IMR-90 (cell line): ENCODE data around the gene NKX6-1. TPM values are rescaled to one million over a fixed set of nuclear protein-coding genes. Genes with fewer than 3 reads are reported as not detected.

ENCODE experiments used
- ATAC-seq: fragments of 200-7000 bp; cut with Tn5 transposase; 2 replicates; pipeline ENCODE4 v1.9.1; 2020; ENCODE audit warnings: low read depth, mild to moderate bottlenecking, moderate library complexity
- BruUV-seq: library from RNA; stranded (reverse); fragments of 400-500 nt; replicated peaks from 2 replicates; lab custom pipeline; 2021; lab: Mats Ljungman, UMichigan
- CTCF ChIA-PET: fragments of 300-600 bp; formaldehyde crosslinking; extraction: SDS; loops from one replicate; lab custom pipeline; 2021; ENCODE audit warnings: antibody characterized with exemption; lab: Yijun Ruan, JAX
- POLR2A ChIA-PET: fragments of 300-600 bp; sonication (Branson Sonifier 250); formaldehyde crosslinking; loops from one replicate; lab custom pipeline; 2022; ENCODE audit warnings: antibody characterized with exemption; ENCODE audit not compliant: unreplicated experiment; lab: Charles Lee
- DNase-seq: peaks from one replicate; pipeline ENCODE4 v3.0.0; 2013
- H2AFZ ChIP-seq: replicated peaks from 2 replicates; pipeline ENCODE3; 2013; ENCODE audit warnings: low read length, mild to moderate bottlenecking; ENCODE audit not compliant: poor library complexity
- H2AK5ac ChIP-seq: 2 replicates; pipeline ENCODE4 v1.6.1; 2013; ENCODE audit warnings: low read depth, low read length, inconsistent platforms
- H2AK9ac ChIP-seq: replicated peaks from 2 replicates; pipeline ENCODE3; 2013; ENCODE audit warnings: mild to moderate bottlenecking, low read depth, low read length, moderate library complexity; ENCODE audit not compliant: poor library complexity
- H2BK120ac ChIP-seq: 2 replicates; pipeline ENCODE4 v1.6.1; 2013; ENCODE audit warnings: low read depth, low read length, inconsistent platforms
- H2BK15ac ChIP-seq: 3 replicates; pipeline ENCODE4 v1.6.1; 2013; ENCODE audit warnings: low read depth, low read length, inconsistent platforms
- H2BK20ac ChIP-seq: 2 replicates; pipeline ENCODE4 v1.6.1; 2013; ENCODE audit warnings: low read depth, mild to moderate bottlenecking, inconsistent platforms, low read length, moderate library complexity
- H2BK5ac ChIP-seq: 2 replicates; pipeline ENCODE4 v1.6.1; 2013; ENCODE audit warnings: mild to moderate bottlenecking, low read depth, low read length, inconsistent platforms; ENCODE audit not compliant: poor library complexity, severe bottlenecking
- H3K14ac ChIP-seq: replicated peaks from 2 replicates; pipeline ENCODE4 v1.6.1; 2013; ENCODE audit warnings: low read depth, low read length, inconsistent platforms
- H3K18ac ChIP-seq: 2 replicates; pipeline ENCODE4 v1.6.1; 2013; ENCODE audit warnings: low read depth, low read length, control low read depth
- H3K23ac ChIP-seq: 2 replicates; pipeline ENCODE4 v1.6.1; 2013; ENCODE audit warnings: low read depth, low read length, inconsistent platforms
- H3K27ac ChIP-seq: 2 replicates; pipeline ENCODE4 v1.5.1; 2013; ENCODE audit warnings: mild to moderate bottlenecking, control low read depth, low read length; ENCODE audit not compliant: insufficient read depth
- H3K27me3 ChIP-seq: 2 replicates; pipeline ENCODE4 v1.6.1; 2013; ENCODE audit warnings: low read length; ENCODE audit not compliant: control insufficient read depth, insufficient read depth
- H3K36me3 ChIP-seq: 2 replicates; pipeline ENCODE4 v1.6.1; 2013; ENCODE audit warnings: low read length, mixed read lengths; ENCODE audit not compliant: control insufficient read depth, insufficient read depth
- H3K4ac ChIP-seq: 2 replicates; pipeline ENCODE4 v1.6.1; 2013; ENCODE audit warnings: low read depth, low read length, inconsistent platforms
- H3K4me1 ChIP-seq: 2 replicates; pipeline ENCODE4 v1.6.1; 2013; ENCODE audit warnings: low read length, mixed read lengths; ENCODE audit not compliant: control insufficient read depth, insufficient read depth
- H3K4me2 ChIP-seq: 2 replicates; pipeline ENCODE4 v1.6.1; 2013; ENCODE audit warnings: low read depth, mild to moderate bottlenecking, control low read depth, low read length, moderate library complexity
- H3K4me3 ChIP-seq: 2 replicates; pipeline ENCODE4 v1.5.1; 2013; ENCODE audit warnings: low read depth, mild to moderate bottlenecking, control low read depth, low read length, moderate library complexity; ENCODE audit not compliant: insufficient read depth
- H3K56ac ChIP-seq: 2 replicates; pipeline ENCODE4 v1.6.1; 2013; ENCODE audit warnings: low read length, inconsistent platforms; ENCODE audit not compliant: insufficient read depth; ENCODE audit errors: extremely low read depth
- H3K79me1 ChIP-seq, 2 experiments: 2 replicates each; pipeline ENCODE4 v1.6.1; 2013; ENCODE audit warnings: low read length in 2 of 2, inconsistent platforms in 1 of 2, low read depth in 1 of 2
- H3K9ac ChIP-seq: 2 replicates; pipeline ENCODE4 v1.6.1; 2013; ENCODE audit warnings: low read depth, low read length, control low read depth
- H3K9me1 ChIP-seq: 2 replicates; pipeline ENCODE4 v1.6.1; 2013; ENCODE audit warnings: low read length, inconsistent platforms; ENCODE audit not compliant: insufficient read depth
- H3K9me3 ChIP-seq: 2 replicates; pipeline ENCODE4 v1.6.1; 2013; ENCODE audit warnings: low read length; ENCODE audit not compliant: control insufficient read depth, insufficient read depth
- H4K20me1 ChIP-seq: 2 replicates; pipeline ENCODE4 v1.6.1; 2013; ENCODE audit warnings: low read length, inconsistent platforms; ENCODE audit not compliant: insufficient read depth
- H4K5ac ChIP-seq: 2 replicates; pipeline ENCODE4 v1.6.1; 2013; ENCODE audit warnings: mild to moderate bottlenecking, low read depth, low read length, control low read depth
- H4K8ac ChIP-seq, 2 experiments: 2 replicates each; pipeline ENCODE4 v1.6.1; 2013; ENCODE audit warnings: low read depth in 2 of 2, low read length in 2 of 2, control low read depth in 1 of 2, inconsistent platforms in 1 of 2
- H4K91ac ChIP-seq: 2 replicates; pipeline ENCODE4 v1.6.1; 2013; ENCODE audit warnings: low read depth, low read length, inconsistent platforms; ENCODE audit not compliant: insufficient read depth
- BHLHE40 ChIP-seq: fragments of 150-350 bp; IDR thresholded peaks from 2 replicates; pipeline ENCODE4 v1.6.1; 2016; ENCODE audit warnings: mild to moderate bottlenecking, low read depth, low read length
- CEBPB ChIP-seq: IDR thresholded peaks from 2 replicates; pipeline ENCODE4 v1.6.1; 2012; ENCODE audit warnings: low read depth, low read length, improper control_type of control experiment
- CHD1 ChIP-seq: IDR thresholded peaks from 2 replicates; pipeline ENCODE4 v1.6.1; 2012; ENCODE audit warnings: low read depth, low read length, improper control_type of control experiment
- CTCF ChIP-seq: conservative IDR thresholded peaks from 2 replicates; pipeline ENCODE4 v1.5.1; 2012; ENCODE audit warnings: mild to moderate bottlenecking, low read depth, low read length, improper control_type of control experiment
- ELK1 ChIP-seq: fragments of 150-350 bp; IDR thresholded peaks from 2 replicates; pipeline ENCODE4 v1.6.1; 2016; ENCODE audit warnings: low read depth, mild to moderate bottlenecking, low read length, moderate library complexity, borderline replicate concordance
- FOS ChIP-seq: fragments of 150-350 bp; IDR thresholded peaks from 2 replicates; pipeline ENCODE4 v1.6.1; 2016; ENCODE audit warnings: low read depth, low read length
- MAFK ChIP-seq: IDR thresholded peaks from 2 replicates; pipeline ENCODE4 v1.6.1; 2012; ENCODE audit warnings: low read depth, low read length, improper control_type of control experiment
- MAZ ChIP-seq: IDR thresholded peaks from 2 replicates; pipeline ENCODE4 v1.6.1; 2012; ENCODE audit warnings: low read depth, mild to moderate bottlenecking, low read length, improper control_type of control experiment, moderate library complexity, borderline replicate concordance
- MXI1 ChIP-seq: IDR thresholded peaks from 2 replicates; pipeline ENCODE4 v1.6.1; 2012; ENCODE audit warnings: low read depth, mild to moderate bottlenecking, low read length, moderate library complexity, borderline replicate concordance
- NFE2L2 ChIP-seq: fragments of 150-350 bp; IDR thresholded peaks from 2 replicates; pipeline ENCODE4 v1.6.1; 2016; ENCODE audit warnings: low read depth, mild to moderate bottlenecking, low read length
- POLR2A ChIP-seq: IDR thresholded peaks from 2 replicates; pipeline ENCODE4 v1.6.1; 2012; ENCODE audit warnings: mild to moderate bottlenecking, low read depth, low read length
- RAD21 ChIP-seq: IDR thresholded peaks from 2 replicates; pipeline ENCODE4 v1.6.1; 2012; ENCODE audit warnings: low read length, improper control_type of control experiment
- RCOR1 ChIP-seq: IDR thresholded peaks from 2 replicates; pipeline ENCODE4 v1.6.1; 2012; ENCODE audit warnings: mild to moderate bottlenecking, low read length, improper control_type of control experiment; ENCODE audit not compliant: insufficient replicate concordance
- RFX5 ChIP-seq: IDR thresholded peaks from 2 replicates; pipeline ENCODE4 v1.8.0; 2012; ENCODE audit warnings: low read depth, mild to moderate bottlenecking, low read length, moderate library complexity
- SMC3 ChIP-seq: fragments of 150-350 bp; IDR thresholded peaks from 2 replicates; pipeline ENCODE4 v1.6.1; 2016; ENCODE audit warnings: low read depth, mild to moderate bottlenecking, antibody characterized with exemption, low read length, moderate library complexity
- USF2 ChIP-seq: fragments of 150-350 bp; IDR thresholded peaks from 2 replicates; pipeline ENCODE4 v1.6.1; 2017; ENCODE audit warnings: mild to moderate bottlenecking, antibody characterized with exemption, low read length, low read depth
- WGBS, 2 experiments: methylation state at CpG; one replicate each; pipeline versions ENCODE4 v1.1.5 to v1.1.7; 2013; ENCODE audit warnings: missing lambda C conversion rate in 2 of 2; ENCODE audit not compliant: insufficient read length in 1 of 2; ENCODE audit errors: extremely low coverage in 2 of 2; 5-methylcytosine and 5-hydroxymethylcytosine counted together
- dilution Hi-C: fragments of 300-500 bp; cut with HindIII; formaldehyde crosslinking; loops from one replicate; pipeline ENCODE4 v1.14.3; 2018; ENCODE audit warnings: low sequenced_read_pairs; ENCODE audit not compliant: unreplicated experiment
- in situ Hi-C: fragments of 300-500 bp; cut with MboI; formaldehyde crosslinking; loops from 3 replicates; pipeline ENCODE4 v1.14.3; 2019; ENCODE audit warnings: low sequenced_read_pairs, inconsistent platforms, mixed read lengths
- intact Hi-C: fragments of 100-400 bp; cut with micrococcal nuclease; formaldehyde crosslinking; loops from 2 replicates; pipeline ENCODE4 v1.10.0; 2022
- polyA plus RNA-seq, 3 experiments: library from polyadenylated mRNA; depleted of rRNA; stranded (reverse); fragments of >200 nt; gene quantifications; 2 replicates each; pipeline ENCODE4 v1.2.3, GENCODE V29; 2012; ENCODE audit warnings: low replicate concordance in 1 of 3
- total RNA-seq: library from RNA; depleted of rRNA; stranded (reverse); fragments of >200 nt; gene quantifications from 2 replicates; pipeline ENCODE4 v1.2.3, GENCODE V29; 2012

NKX6-1 gene
- total and polyA plus RNA-seq, 2 of the 4 experiments (the other 2 are of a cell fraction), result under 0.01 to 0.24 TPM

- H2AK9ac ChIP-seq, result no peak overlapping the region
- H3K9ac ChIP-seq, result no peak overlapping the region
- H3K14ac ChIP-seq, result no peak overlapping the region
- H3K4me1 ChIP-seq, result no peaks in the 10 kb centered on the region
- no peak overlapping the region for H3K18ac ChIP-seq
- H3K4me3 ChIP-seq, result no peak overlapping the region
- no peak for ATAC-seq
- H4K20me1 ChIP-seq, result no peaks in the 10 kb centered on the region
- H3K36me3 ChIP-seq, result no peaks in the 10 kb centered on the region
- H3K9me1 ChIP-seq, result no peaks in the 10 kb centered on the region
- 0% methylated on average over 3 of the region's 6 CpGs; no CpG with 5 or more reads in 1 of the 2 experiments for WGBS, 2 experiments
- peaks cover 47% of the 10 kb centered on the region for H3K27me3 ChIP-seq
- H3K9me3 ChIP-seq, result peaks cover 11% of the 10 kb centered on the region
- dilution Hi-C loops (no loop called here), in situ Hi-C loops (no loop called here), intact Hi-C loops (no loop called here)
- no peak overlapping the region for H2BK20ac ChIP-seq
- H3K4me2 ChIP-seq, result no peak overlapping the region
- H2BK15ac ChIP-seq, result no peak overlapping the region
- TF ChIP-seq POLR2A (no peak), RAD21 (no peak), MAFK (no peak), CHD1 (no peak), NFE2L2 (no peak), ELK1 (no peak), USF2 (no peak), CEBPB (no peak), RFX5 (no peak), CTCF (no peak), MXI1 (no peak), FOS (no peak), BHLHE40 (no peak), MAZ (no peak), RCOR1 (no peak), SMC3 (no peak)
- ChIA-PET CTCF (interaction anchor here (0.6 kb wide), 1 partner anchor 1046 kb away, joined by 3 read pairs; no protein-coding TSS in a partner anchor), POLR2A (no interaction called here)
- no peak overlapping the region for H3K4ac ChIP-seq
- H3K79me1 ChIP-seq, result no peaks in the 10 kb centered on the region
- H2AK5ac ChIP-seq, result no peak overlapping the region
- no peak overlapping the region for H4K91ac ChIP-seq
- no peak overlapping the region for H4K5ac ChIP-seq
- H3K23ac ChIP-seq, result no peak overlapping the region
- H2AFZ ChIP-seq, result no peak overlapping the region
- H4K8ac ChIP-seq, result no peak overlapping the region
- H2BK5ac ChIP-seq, result no peak overlapping the region
- no peak overlapping the region for H3K56ac ChIP-seq
- H3K27ac ChIP-seq, result no peak overlapping the region
- H2BK120ac ChIP-seq, result no peak overlapping the region
- no TSS peak for BruUV-seq
- DNase-seq, result no peak
These were observed 19.4 kb downstream of the NKX6-1 start for GRCh38 chr4:84479663-84480062.
